Measurements from ENCODE around the gene CPN2. TPM values are rescaled to one million over a fixed set of nuclear protein-coding genes. Genes with fewer than 3 reads are reported as not detected.

Gene CPN2
- total and polyA plus RNA-seq, 2 of the 8 experiments (the other 6 are each of a cell fraction or from before 2014, with no cell fraction given): 0.03 TPM; not detected in 1

DNA sequence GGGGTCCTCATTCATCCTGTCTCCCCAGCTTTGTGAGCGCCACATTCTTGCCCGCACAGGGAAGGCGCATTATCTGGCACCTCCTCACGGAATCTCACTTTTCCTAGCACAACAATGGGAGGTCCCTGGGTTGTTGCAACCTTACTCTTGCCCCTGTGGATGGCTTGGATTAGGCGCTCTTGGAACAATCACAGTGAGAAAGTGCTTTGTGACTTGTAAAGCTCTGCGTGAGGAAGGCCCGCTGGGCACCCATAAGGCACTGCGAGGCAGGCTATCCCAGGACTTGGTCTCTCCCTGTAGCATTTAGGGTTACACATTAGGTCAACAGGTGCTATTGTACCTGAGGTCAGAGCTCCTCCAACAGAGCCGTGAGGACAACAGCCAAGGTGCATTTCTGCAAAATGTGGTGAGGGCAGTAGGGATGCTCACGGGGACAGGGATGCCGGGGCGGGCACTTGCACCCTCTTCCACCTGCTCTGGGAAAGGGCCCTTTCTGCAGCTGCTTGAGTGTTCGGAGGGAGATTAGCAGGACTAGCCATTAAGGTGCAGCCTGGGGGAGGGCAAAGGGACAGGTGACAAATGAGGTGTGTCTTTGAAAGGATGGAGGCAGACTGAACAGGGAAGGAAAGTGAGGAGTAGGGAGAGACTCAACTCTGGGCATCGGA lies 32.3 kb upstream of the CPN2 start (continued):
- TF ChIP-seq POU5F1 (IDR thresholded peaks at IDR 0.05; ENCODE audit: low read depth, low read length) (no peak), CEBPB (IDR thresholded peaks at IDR 0.05; ENCODE audit: low read depth, low read length) (no peak), SAP30 (IDR thresholded peaks at IDR 0.05; ENCODE audit: insufficient read depth, insufficient replicate concordance, low read length) (no peak)
- TF ChIP-seq, protein P1, sequence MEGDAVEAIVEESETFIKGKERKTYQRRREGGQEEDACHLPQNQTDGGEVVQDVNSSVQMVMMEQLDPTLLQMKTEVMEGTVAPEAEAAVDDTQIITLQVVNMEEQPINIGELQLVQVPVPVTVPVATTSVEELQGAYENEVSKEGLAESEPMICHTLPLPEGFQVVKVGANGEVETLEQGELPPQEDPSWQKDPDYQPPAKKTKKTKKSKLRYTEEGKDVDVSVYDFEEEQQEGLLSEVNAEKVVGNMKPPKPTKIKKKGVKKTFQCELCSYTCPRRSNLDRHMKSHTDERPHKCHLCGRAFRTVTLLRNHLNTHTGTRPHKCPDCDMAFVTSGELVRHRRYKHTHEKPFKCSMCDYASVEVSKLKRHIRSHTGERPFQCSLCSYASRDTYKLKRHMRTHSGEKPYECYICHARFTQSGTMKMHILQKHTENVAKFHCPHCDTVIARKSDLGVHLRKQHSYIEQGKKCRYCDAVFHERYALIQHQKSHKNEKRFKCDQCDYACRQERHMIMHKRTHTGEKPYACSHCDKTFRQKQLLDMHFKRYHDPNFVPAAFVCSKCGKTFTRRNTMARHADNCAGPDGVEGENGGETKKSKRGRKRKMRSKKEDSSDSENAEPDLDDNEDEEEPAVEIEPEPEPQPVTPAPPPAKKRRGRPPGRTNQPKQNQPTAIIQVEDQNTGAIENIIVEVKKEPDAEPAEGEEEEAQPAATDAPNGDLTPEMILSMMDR (IDR thresholded peaks at IDR 0.05; ENCODE audit: control extremely low read depth in 1 of 3, insufficient read depth in 1 of 3, low read depth in 1 of 3, low read length in 3 of 3): no peak
- TF ChIP-seq, protein P2, sequence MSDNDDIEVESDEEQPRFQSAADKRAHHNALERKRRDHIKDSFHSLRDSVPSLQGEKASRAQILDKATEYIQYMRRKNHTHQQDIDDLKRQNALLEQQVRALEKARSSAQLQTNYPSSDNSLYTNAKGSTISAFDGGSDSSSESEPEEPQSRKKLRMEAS (IDR thresholded peaks at IDR 0.05): no peak

Measured in H1 (cell line).